HG03378 (cell line): ENCODE measurements around the gene CABLES1.
"Not testable (repeated sequence)": the region's sequence is repeated elsewhere in the genome, so short reads cannot be mapped to it uniquely, and the experiment has no call there.

ENCODE experiments used
- ATAC-seq: cut with Tn5 transposase; IDR thresholded peaks from one replicate; pipeline ENCODE4 v1.9.1; 2021; ENCODE audit warnings: mild to moderate bottlenecking, moderate library complexity; ENCODE audit not compliant: unreplicated experiment

Gene CABLES1, protein sequence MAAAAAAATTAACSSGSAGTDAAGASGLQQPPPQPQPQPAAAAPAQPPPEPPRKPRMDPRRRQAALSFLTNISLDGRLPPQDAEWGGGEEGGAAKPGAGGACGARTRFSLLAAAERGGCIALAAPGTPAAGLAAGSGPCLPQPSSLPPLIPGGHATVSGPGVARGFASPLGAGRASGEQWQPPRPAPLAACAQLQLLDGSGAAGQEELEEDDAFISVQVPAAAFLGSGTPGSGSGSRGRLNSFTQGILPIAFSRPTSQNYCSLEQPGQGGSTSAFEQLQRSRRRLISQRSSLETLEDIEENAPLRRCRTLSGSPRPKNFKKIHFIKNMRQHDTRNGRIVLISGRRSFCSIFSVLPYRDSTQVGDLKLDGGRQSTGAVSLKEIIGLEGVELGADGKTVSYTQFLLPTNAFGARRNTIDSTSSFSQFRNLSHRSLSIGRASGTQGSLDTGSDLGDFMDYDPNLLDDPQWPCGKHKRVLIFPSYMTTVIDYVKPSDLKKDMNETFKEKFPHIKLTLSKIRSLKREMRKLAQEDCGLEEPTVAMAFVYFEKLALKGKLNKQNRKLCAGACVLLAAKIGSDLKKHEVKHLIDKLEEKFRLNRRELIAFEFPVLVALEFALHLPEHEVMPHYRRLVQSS

GRCh38 chr18:23134780-23135549 is at the start of gene CABLES1:
TSS of gene CABLES1 (plus strand) at chr18:23135485. CDS start at chr18:23135763, 278 bp downstream.
- ATAC-seq: no peak

DNA sequence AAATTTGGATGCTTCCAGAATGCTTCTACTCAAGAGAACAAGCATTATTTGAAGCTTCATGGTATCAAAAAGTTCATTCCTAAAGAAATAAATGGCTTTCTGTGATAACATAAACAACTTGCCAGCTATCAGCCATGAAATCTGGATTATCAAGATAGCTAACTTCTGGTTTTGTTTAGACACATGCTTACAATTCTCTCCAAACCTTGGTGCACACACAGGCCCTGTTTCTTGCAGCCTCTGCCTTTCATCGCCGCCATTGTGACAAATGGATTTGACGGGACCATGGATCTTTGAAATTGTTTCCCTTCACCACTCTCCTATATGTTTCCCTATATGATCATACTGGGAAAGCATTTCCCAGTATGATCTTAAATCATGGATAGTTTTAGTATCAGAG is 47.9 kb upstream of the CABLES1 start:
- ATAC-seq: no peak

DNA sequence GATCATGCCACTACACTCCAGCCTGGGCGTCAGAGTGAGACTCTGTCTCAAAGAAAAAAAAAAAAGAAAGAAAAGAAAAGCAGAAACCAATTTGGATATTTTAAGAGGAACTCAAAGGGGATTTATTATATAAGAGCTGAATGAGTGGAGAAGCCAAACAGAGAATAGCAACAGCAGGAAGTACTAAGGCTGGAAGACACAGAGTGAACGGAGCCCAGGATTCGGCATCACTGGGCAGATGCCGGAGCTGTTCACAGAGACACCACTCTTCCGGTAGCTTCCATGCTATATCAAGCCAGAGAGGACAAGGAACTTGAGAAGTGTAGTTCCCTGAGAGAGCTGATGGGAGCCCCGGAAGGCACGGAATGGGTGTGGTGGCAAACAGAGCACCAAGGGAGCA is 47.0 kb upstream of the CABLES1 start:
- ATAC-seq: no peak

DNA sequence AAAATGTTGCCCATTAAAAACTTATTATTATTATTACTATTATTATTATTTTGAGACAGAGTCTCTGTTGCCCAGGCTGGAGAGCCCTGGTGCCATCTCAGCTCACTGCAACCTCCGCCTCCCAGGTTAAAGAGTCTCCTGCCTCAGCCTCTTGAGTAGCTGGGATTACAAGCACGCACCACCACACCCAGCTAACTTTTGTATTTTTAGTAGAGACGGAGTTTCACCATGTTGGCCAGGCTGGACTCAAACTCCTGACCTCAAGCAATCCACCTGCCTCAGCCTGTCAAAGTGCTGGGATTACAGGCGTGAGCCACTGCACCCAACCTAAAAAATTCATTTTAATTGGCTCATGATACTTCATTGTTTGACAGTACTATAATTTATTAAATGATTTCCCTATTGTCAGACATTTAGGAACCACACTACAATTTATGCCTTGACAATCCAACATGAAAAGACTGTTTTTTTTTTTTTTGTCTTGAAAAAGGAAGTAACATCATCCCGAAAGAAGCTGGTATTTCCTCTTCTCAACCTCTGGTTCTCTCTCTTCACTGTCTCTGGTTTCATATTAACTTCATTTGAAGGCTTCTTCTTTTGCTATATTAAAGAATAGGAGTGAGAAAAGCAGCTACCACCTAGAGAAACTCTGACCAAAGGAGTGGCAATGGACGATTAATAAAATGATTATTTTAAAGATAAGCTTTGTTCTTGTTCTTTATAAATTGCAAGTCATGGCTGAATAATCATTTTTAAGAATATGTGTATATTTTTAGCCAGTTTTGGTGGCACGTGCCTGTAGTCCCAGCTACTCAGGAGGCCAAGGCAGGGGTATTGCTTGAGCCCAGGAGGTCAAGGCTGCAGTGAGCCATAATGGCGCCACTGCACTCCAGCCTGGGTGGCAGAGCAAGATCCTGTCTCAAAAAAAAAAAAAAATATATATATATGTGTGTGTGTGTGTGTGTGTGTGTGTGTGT is 44.0 kb upstream of the CABLES1 start:
- ATAC-seq: peak; percentile 86

DNA sequence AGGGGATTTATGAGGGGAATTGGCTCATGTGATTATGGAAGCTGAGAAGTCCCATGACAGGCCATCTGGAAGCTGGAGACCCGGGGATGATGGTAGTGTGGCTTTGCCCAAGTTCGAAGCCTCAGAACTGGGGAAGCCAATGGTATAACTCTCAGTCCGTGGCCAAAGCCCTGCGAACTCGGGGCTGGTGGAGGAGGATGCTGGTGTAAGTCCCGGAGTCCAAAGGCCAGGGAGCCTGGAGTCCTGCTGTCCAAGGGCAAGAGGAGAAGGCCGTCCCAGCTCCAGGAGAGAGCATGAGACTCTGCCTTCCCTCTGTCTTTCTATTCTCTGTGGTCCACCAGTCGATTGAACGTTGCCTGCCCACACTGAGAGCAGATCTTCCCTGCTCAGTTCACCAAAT is 43.2 kb upstream of the CABLES1 start:
- no peak for ATAC-seq

DNA sequence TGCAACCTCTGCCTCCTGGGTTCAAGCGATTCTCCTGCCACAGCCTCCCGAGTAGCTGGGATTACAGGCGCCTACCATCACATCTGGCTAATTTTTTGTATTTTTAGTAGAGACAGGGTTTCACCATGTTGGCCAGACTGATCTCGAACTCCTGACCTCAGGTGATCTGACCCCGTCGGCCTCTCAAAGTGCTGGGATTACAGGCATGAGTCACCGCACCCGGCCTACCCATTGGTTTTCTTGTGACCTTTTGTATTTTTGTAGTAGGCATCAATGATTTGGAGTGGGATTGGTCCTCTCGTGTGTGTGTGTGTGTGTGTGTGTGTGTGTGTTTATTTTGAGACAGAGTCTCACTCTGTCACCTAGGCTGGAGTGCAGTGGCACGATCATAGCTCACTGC is 42.2 kb upstream of the CABLES1 start:
- ATAC-seq: not testable (repeated sequence)

- ATAC-seq: no peak
These were observed 41.5 kb upstream of the CABLES1 start for GRCh38 chr18:23093772-23094171.

GRCh38 chr18:23094411-23095190 is 40.7 kb upstream of the CABLES1 start:
- ATAC-seq: no peak

GRCh38 chr18:23095463-23095862 is 39.8 kb upstream of the CABLES1 start:
- ATAC-seq: no peak

DNA sequence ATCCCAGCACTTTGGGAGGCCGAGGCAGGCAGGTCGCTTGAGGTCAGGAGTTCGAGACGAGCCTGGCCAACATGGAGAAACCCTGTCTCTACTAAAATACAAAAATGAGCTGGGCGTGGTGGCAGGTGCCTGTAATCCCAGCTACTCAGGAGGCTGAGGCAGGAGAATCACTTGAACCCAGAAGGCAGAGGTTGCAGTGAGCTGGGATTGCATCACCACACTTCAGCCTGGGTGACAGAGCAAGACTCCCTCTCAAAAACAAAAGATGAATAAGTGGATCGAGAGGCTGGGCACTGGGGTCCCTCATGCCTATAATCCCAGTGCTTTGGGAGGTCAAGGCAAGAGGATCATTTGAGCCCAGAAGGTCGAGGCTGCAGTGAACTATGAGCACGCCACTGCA is 38.3 kb upstream of the CABLES1 start:
- not testable (repeated sequence) for ATAC-seq

GRCh38 chr18:23099621-23100020 is 35.7 kb upstream of the CABLES1 start:
- no peak for ATAC-seq

GRCh38 chr18:23101861-23102432 is 33.3 kb upstream of the CABLES1 start:
- no peak for ATAC-seq

- no peak for ATAC-seq
These were observed 32.6 kb upstream of the CABLES1 start for GRCh38 chr18:23102493-23103261.

- ATAC-seq: no peak
These were observed 31.8 kb upstream of the CABLES1 start for GRCh38 chr18:23103449-23103848.

DNA sequence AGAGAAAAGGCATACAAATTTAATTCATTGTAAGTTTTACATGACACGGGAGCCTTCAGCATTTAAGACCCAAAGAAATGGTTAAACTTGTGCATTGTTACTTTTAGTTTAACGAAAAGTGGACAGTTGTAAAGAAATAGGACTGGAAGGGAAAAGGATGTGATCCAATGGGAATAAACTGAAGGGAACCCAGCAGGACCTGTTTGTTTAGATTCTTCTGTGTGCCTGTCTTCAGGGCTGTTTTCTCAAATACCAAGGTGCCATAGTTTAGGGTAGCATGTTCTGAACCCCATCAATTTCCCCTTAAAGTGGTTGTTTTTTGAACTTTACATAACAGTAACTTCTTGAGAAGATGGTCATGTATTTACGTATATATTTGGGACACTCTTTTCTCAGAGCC is 30.3 kb upstream of the CABLES1 start:
- no peak for ATAC-seq

DNA sequence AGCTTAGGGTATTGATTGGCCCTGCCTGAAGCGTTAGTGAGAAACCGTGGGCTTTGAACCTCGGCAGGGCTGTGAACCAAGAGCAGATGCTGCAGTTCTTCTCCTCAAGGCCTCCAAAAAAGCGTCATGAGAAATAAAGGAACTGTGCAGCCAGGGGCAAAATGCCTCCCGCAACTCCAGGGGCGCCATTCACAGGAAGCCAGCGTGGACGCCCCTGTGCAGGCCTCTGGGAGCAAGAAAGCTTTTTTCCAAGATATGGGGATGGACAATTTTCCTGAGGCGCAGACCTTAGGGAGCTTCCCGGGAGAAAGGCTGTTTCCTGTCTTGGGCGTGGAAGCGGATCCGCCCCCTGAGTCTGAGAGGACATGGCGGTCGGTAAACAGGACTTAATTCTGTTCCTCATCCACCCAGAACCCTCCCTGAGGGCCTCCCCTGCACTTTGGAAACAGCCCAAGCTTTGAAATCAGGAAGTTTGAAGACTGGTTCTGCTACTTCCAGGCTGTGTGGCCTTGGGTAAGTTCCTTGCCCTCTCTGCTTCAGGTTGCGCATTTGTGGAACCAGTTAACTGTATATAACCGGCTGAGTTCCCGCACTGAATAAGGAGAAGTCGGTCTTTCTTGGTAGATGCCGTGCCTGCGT is 29.6 kb upstream of the CABLES1 start:
- ATAC-seq: no peak

- no peak for ATAC-seq
These were observed 28.7 kb upstream of the CABLES1 start for GRCh38 chr18:23106575-23106974.

GRCh38 chr18:23107718-23108117 is 27.6 kb upstream of the CABLES1 start:
- ATAC-seq: no peak
